GM23248 (cell line): ENCODE results near the gene PALM3.

Source experiments
- EZH2 ChIP-seq: fragments of 200-600 bp; sonication (generic); IDR thresholded peaks from 2 replicates; pipeline ENCODE4 v1.6.1; 2018; ENCODE audit warnings: antibody characterized with exemption, mild to moderate bottlenecking; ENCODE audit not compliant: insufficient read depth, poor library complexity, severe bottlenecking
- EZH2phosphoT487 ChIP-seq: fragments of 200-600 bp; sonication (generic); IDR thresholded peaks from 2 replicates; pipeline ENCODE4 v1.6.1; 2018; ENCODE audit warnings: antibody characterized with exemption, moderate library complexity, mild to moderate bottlenecking, low read depth; ENCODE audit not compliant: insufficient read depth

DNA sequence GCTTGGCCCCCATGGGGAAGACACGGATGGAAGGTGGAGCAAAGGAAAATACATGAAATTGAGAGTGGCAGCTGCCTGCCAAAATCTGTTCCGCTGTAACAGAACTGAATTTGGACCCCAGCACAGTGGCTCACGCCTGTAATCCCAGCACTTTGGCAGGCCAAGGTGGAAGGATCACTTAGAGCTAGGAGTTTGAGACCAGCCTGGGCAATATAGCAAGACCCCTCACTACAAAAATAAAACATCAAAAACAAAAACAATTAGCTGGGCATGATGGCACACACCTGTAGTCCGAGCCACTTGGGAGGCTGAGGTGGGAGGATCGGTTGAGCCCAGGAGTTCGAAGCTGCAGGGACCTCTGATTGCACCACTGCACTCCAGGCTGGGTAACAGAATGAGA is 9.4 kb downstream of the PALM3 start:
- TF ChIP-seq EZH2 (no peak), EZH2phosphoT487 (no peak)
